NCI-H2107 treated with DMSO at 0.1 percent for 48 hours (cell line): ENCODE measurements around the gene SLC6A5.

Experiments
- DNase-seq: peaks from one replicate; lab custom pipeline; 2025; ENCODE audit not compliant: unreplicated experiment; lab: John Stamatoyannopoulos, UW

SLC6A5 gene

GRCh38 chr11:20596205-20597153 is 2.9 kb upstream of the SLC6A5 start:
- DNase-seq = no peak

- DNase-seq = no peak
These were observed 2.2 kb upstream of the SLC6A5 start for GRCh38 chr11:20597154-20597679.

GRCh38 chr11:20597680-20598484 is 1.5 kb upstream of the SLC6A5 start:
- DNase-seq = no peak

- no peak for DNase-seq
These were observed 916 bp upstream of the SLC6A5 start for GRCh38 chr11:20598492-20598891.

- DNase-seq = no peak
These were observed 575 bp downstream of the SLC6A5 start for GRCh38 chr11:20600020-20600346.

- no peak for DNase-seq
These were observed 1.1 kb downstream of the SLC6A5 start for GRCh38 chr11:20600551-20600950.

GRCh38 chr11:20601221-20601914 is 2.0 kb downstream of the SLC6A5 start:
- DNase-seq = no peak

GRCh38 chr11:20604295-20604803 is 4.9 kb downstream of the SLC6A5 start:
- DNase-seq = no peak

- DNase-seq = no peak
These were observed 5.6 kb downstream of the SLC6A5 start for GRCh38 chr11:20604864-20605601.

GRCh38 chr11:20605602-20606091 is 6.2 kb downstream of the SLC6A5 start:
- DNase-seq = no peak

- DNase-seq = no peak
These were observed 9.5 kb downstream of the SLC6A5 start for GRCh38 chr11:20608934-20609333.

- peak; percentile 77 for DNase-seq
These were observed 10.6 kb downstream of the SLC6A5 start for GRCh38 chr11:20609727-20610707.

GRCh38 chr11:20610825-20611224 is 11.4 kb downstream of the SLC6A5 start:
- DNase-seq = no peak

- no peak for DNase-seq
These were observed 12.0 kb downstream of the SLC6A5 start for GRCh38 chr11:20611445-20611844.

GRCh38 chr11:20611892-20612291 is 12.5 kb downstream of the SLC6A5 start:
- DNase-seq = no peak

- no peak for DNase-seq
These were observed 13.0 kb downstream of the SLC6A5 start for GRCh38 chr11:20612416-20612815.

GRCh38 chr11:20616920-20617319 is 17.5 kb downstream of the SLC6A5 start:
- DNase-seq = no peak

GRCh38 chr11:20617346-20618005 is 18.1 kb downstream of the SLC6A5 start:
- no peak for DNase-seq
